Amniotic epithelial cell (primary cell): ENCODE data around the gene PPP3CA.

ENCODE experiments used
- DNase-seq: peaks from one replicate; pipeline ENCODE4 v3.0.0-alpha.2; 2010; ENCODE audit warnings: low read depth

PPP3CA gene

GRCh38 chr4:101288365-101289145 lies 58.8 kb downstream of the PPP3CA start:
- DNase-seq, result no peak

DNA sequence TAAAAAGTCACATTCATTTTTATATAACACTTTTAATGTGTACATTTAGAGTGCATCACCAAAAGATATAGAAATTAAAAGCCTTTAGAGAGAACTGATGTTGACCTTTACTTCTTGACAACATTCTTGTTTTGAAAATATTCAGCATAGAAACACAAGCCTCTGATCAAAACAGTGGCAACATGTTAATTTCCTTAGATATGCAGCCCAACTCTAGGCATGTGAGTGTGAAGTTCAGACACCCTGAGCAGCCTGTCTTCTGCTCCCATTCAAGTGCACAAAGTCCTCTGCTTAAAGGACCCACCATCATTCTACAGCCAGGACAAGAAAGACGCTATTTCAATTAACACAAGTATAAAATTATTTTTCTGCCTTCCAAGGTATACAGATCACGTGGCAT lies 60.0 kb downstream of the PPP3CA start:
- DNase-seq, result no peak

DNA sequence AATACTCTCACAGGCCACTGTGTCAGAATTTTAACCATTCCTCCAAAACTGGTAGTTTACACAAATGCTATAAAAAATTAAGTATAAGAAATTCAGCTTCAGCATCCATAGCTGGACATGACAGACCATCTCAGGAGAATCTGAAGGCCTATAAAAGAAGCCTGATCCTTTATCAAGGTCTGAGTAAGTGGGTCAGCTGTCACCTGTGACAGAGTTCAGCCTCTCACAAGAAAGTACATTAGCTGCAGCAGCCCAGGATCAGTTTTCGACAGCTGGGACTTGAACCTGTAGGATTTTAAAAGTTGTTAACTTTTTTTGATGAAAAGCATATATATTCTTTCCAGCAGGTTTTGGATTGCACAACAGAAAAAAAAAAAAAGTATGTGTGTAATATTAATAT lies 60.7 kb downstream of the PPP3CA start:
- DNase-seq, result no peak

DNA sequence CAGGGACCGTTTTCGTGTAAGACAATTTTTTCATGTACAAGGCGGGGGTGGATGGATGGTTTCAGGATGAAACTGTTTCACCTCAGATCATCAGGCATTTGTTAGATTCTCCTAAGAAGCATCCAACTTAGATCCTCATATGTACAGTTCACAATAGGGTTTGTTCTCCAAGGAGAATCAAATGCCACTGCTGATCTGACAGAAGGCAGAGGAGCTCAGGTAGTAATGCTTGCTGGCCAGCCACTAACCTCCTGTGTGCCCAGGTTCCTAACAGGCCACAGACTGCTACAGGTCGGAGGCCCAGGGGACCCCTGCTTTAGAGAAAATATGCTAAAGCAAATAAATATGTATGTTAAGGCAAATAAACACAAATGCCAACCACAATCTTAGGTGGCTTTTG lies 61.3 kb downstream of the PPP3CA start:
- no peak for DNase-seq

GRCh38 chr4:101284546-101284945 lies 62.8 kb downstream of the PPP3CA start:
- DNase-seq, result peak; percentile 71

DNA sequence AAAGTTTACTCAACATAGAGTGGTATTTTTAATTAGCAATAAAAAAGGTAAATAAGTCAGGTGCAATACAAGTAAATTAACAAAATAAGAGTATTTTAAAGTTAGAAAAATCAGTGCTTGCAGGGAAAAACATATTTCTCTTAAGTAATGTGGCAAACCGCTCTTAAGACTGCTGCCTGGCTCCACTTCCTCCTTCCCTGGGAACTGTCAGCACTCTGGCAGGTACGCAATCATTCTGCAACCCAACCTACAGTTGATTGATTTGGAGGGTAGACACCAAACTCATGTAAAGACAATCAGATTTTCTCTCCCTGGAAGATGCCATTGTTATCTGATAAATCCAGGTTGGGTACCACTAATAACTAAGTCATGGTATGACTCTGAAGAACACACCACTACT lies 63.9 kb downstream of the PPP3CA start:
- DNase-seq, result no peak

DNA sequence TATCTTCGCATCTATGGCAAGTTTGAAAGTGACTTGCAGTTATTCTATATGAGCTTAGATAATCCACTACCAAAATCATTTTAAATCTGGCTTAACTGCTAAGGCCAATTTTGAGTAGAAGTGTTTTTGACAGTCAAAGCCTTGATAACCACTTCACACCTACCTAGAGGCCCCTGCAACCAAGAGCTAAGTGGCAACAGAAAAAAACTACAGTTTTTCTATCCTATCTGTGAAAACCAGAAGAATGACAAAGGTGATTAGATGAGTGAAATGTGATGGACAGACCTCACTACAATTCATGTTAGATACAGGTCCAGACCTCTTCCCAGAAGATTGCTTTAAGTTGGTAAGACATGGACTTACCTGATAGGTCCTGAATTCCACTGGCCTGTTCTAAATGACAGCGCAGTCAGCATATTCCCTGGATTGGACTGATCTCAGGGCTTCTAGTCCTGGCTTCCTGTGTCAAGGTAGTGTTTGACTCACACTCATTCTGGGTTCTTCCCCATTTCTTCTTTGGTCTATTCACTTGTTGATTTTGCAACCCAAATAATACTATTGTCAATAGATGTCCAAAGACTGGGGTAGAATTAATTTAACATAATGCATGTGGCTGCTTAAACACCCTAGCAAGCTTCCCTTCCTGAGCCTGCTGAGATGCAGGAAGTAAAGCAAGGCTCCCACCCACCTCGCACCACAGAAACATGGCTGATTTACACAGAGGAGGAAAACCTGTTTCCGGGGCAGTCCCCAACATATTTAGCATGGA lies 65.1 kb downstream of the PPP3CA start:
- no peak for DNase-seq

DNA sequence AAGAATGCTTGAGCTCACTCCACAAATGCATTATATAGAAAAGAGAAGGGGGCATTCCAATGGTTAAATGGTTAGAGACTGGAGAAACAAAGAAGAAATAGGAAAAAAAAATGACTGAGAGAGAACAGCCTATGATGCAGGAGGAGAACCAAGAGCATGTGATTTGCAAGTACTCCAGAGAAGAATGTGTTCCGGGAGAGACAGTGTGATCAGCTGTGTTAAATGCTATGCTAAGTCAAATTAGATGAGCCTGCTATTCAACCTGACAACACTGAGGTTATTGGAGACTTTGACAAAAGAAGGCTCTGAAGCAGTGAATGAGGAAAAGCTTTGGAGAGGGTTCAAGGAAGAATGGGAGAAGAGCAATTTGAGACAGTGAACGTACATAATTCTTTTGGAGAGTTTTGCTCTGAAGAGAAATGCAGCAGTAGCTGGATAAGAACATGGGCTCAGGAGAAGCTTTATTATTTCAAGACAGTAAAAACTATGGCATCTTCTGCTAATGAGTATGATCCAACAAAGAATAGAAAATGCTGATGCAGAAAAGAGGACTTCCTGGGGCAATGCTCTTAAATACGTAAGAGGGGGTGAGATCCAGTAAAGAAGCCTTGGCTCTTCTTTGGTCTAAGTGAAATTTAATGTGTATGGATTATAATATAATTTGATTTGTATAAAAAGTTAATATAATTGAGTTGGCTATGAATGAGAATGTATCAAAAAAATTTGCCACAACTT lies 66.3 kb downstream of the PPP3CA start:
- DNase-seq, result no peak

- DNase-seq, result peak; percentile 98
These were observed 67.9 kb downstream of the PPP3CA start for GRCh38 chr4:101279377-101279871.

GRCh38 chr4:101277671-101278070 lies 69.7 kb downstream of the PPP3CA start:
- DNase-seq, result peak; percentile 91

GRCh38 chr4:101276661-101277060 lies 70.7 kb downstream of the PPP3CA start:
- no peak for DNase-seq

GRCh38 chr4:101274888-101275752 lies 72.2 kb downstream of the PPP3CA start:
- peak; percentile 50 for DNase-seq

- DNase-seq, result peak; percentile 31
These were observed 75.8 kb downstream of the PPP3CA start for GRCh38 chr4:101271516-101271915.

GRCh38 chr4:101269682-101270081 lies 77.6 kb downstream of the PPP3CA start:
- no peak for DNase-seq

- no peak for DNase-seq
These were observed 81.5 kb downstream of the PPP3CA start for GRCh38 chr4:101265816-101266172.

- DNase-seq, result no peak
These were observed 82.1 kb downstream of the PPP3CA start for GRCh38 chr4:101264993-101265815.

- DNase-seq, result no peak
These were observed 82.8 kb downstream of the PPP3CA start for GRCh38 chr4:101264512-101264911.

GRCh38 chr4:101262683-101263082 lies 84.6 kb downstream of the PPP3CA start:
- DNase-seq, result no peak

DNA sequence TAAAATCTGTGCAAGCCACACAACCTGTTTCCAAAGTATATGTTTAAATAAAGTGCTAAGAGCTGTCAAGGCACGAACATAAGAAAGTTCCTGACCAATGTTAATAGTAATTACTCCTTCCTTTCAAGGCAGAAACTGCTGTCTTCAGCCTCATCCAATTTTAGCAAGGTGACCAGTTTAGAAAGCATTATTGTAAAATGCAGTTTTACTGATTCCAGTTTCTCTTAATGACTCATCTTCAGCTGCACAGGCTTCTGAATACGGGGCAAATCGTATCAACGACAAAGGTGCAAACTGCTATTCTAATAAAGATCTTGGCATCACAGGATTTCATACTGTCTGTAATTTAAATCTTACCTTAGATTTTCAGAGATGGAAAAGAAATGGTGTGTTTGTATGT lies 87.5 kb downstream of the PPP3CA start:
- no peak for DNase-seq

- DNase-seq, result peak; percentile 58
These were observed 88.4 kb downstream of the PPP3CA start for GRCh38 chr4:101258883-101259282.

GRCh38 chr4:101256222-101256621 lies 91.1 kb downstream of the PPP3CA start:
- no peak for DNase-seq
